Measurements from ENCODE around the gene PGBD5. TPM values are rescaled to one million over a fixed set of nuclear protein-coding genes. Genes with fewer than 3 reads are reported as not detected.

The PGBD5 gene
- total and polyA plus RNA-seq, 2 experiments from 2014 or later, result 0.82 to 2.4 TPM

DNA sequence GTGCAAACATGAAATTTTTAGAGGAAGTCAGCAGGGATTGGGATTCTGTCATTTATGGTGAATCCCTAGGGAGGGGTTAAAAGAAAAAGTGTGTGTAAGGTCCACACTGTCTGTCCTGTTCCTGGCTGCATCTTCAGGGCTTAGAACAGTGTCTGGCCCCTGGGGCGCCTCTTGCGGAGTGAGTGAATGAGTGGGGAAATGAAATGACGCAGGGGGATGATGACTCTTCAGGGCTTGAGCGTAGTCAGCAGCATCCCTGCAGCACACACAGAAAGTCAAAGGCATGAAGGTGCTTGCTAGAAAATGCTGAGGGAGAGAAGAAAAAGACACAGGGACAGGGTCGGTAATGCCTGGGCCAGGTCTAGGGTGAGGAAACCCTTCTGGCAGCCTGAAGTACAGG, 57.8 kb downstream of the PGBD5 start:
- Histone ChIP-seq H3K4me3 (no peak overlapping the region), H3K4me2 (no peak overlapping the region), H3K36me3 (replicated peaks; ENCODE audit: insufficient read depth, low read depth) (no peaks in the 10 kb centered on the region), H3K27ac (no peak overlapping the region), H3K9me3 (ENCODE audit: low read depth) (no peaks in the 10 kb centered on the region), H3K4me1 (ENCODE audit: insufficient read depth) (no peaks in the 10 kb centered on the region), H3K27me3 (no peaks in the 10 kb centered on the region), H3K9me2 (replicated peaks; ENCODE audit: insufficient read depth) (no peaks in the 10 kb centered on the region), H4K20me1 (ENCODE audit: insufficient read depth, poor library complexity, severe bottlenecking) (no peaks in the 10 kb centered on the region), H2AFZ (no peak overlapping the region), H3K79me2 (no peaks in the 10 kb centered on the region)
- TF ChIP-seq, protein P1, sequence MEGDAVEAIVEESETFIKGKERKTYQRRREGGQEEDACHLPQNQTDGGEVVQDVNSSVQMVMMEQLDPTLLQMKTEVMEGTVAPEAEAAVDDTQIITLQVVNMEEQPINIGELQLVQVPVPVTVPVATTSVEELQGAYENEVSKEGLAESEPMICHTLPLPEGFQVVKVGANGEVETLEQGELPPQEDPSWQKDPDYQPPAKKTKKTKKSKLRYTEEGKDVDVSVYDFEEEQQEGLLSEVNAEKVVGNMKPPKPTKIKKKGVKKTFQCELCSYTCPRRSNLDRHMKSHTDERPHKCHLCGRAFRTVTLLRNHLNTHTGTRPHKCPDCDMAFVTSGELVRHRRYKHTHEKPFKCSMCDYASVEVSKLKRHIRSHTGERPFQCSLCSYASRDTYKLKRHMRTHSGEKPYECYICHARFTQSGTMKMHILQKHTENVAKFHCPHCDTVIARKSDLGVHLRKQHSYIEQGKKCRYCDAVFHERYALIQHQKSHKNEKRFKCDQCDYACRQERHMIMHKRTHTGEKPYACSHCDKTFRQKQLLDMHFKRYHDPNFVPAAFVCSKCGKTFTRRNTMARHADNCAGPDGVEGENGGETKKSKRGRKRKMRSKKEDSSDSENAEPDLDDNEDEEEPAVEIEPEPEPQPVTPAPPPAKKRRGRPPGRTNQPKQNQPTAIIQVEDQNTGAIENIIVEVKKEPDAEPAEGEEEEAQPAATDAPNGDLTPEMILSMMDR (IDR thresholded peaks at IDR 0.05; ENCODE audit: poor library complexity), result no peak
- WGBS (ENCODE audit: low lambda C conversion rate, missing lambda C conversion rate), result 94% methylated on average over 5 of the region's 5 CpGs
- no peak for DNase-seq (ENCODE audit: low spot score)

DNA sequence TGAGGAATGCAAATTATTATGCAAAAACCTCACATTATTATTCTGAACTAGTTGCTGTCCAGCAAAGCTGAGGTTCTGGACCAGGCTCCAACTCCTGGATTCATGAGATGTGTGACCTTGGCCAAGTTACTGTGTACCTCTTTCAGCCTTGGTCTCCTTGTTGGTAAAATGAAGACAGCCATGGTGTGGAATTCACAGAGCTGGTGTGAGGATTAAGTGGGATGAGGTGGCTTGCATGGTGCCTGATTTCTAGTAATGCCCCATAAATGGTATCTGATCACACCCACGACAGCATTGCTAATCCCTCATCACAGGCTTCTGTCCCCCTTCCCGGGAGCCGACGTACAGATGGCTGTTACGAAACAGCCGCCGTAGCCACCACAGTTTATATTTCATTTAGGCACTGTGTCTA, 59.6 kb downstream of the PGBD5 start:
- Histone ChIP-seq H3K4me1 (ENCODE audit: insufficient read depth) (no peaks in the 10 kb centered on the region), H3K79me2 (no peaks in the 10 kb centered on the region), H3K27ac (no peak overlapping the region), H3K27me3 (no peaks in the 10 kb centered on the region), H3K36me3 (replicated peaks; ENCODE audit: insufficient read depth, low read depth) (no peaks in the 10 kb centered on the region), H2AFZ (no peak overlapping the region), H3K4me2 (no peak overlapping the region), H4K20me1 (ENCODE audit: insufficient read depth, poor library complexity, severe bottlenecking) (no peaks in the 10 kb centered on the region), H3K9me3 (ENCODE audit: low read depth) (no peaks in the 10 kb centered on the region), H3K9me2 (replicated peaks; ENCODE audit: insufficient read depth) (no peaks in the 10 kb centered on the region), H3K4me3 (no peak overlapping the region)
- WGBS (ENCODE audit: low lambda C conversion rate, missing lambda C conversion rate), result 78% methylated on average over 7 of the region's 7 CpGs
- DNase-seq (ENCODE audit: low spot score), result no peak
- no peak for TF ChIP-seq EZH2phosphoT487 (IDR thresholded peaks at IDR 0.05; ENCODE audit: low read depth, severe bottlenecking, unreplicated experiment)
- TF ChIP-seq, protein P1 (IDR thresholded peaks at IDR 0.05; ENCODE audit: poor library complexity), result no peak
- no peak for TF ChIP-seq EZH2 (IDR thresholded peaks at IDR 0.05; ENCODE audit: borderline replicate concordance)

DNA sequence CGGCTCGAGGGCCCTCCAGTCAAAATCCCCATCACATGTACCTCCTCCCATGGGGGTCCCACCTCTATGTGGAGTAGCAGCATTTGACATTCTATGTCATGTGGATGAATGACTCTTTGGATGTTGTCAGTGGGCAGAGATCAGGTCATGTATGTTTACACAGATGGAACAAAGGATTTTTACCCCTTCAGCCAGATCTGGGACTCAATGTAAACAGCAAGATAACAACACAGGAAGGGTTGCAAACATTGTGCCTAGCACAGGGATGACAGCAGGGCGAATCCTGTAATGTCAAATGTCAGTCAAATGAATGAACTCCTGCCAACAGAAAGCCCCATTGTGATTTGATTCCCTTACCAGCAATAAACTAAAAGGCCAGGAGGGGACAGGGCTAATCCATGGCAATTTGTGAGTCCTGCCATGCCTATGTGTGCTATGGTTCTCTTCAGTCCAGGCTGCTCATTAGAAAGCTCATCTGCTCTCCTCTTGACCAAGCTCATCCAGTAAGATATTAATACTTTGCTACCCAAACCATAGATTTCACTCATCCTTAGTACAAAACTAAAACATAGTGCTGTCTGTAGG, 60.3 kb downstream of the PGBD5 start:
- Histone ChIP-seq H3K9me3 (ENCODE audit: low read depth) (no peaks in the 10 kb centered on the region), H3K4me2 (no peak overlapping the region), H2AFZ (no peak overlapping the region), H3K4me3 (no peak overlapping the region), H3K36me3 (replicated peaks; ENCODE audit: insufficient read depth, low read depth) (no peaks in the 10 kb centered on the region), H3K79me2 (no peaks in the 10 kb centered on the region), H3K27me3 (no peaks in the 10 kb centered on the region), H3K4me1 (ENCODE audit: insufficient read depth) (no peaks in the 10 kb centered on the region), H3K27ac (no peak overlapping the region), H3K9me2 (replicated peaks; ENCODE audit: insufficient read depth) (no peaks in the 10 kb centered on the region), H4K20me1 (ENCODE audit: insufficient read depth, poor library complexity, severe bottlenecking) (no peaks in the 10 kb centered on the region)
- TF ChIP-seq, protein P1 (IDR thresholded peaks at IDR 0.05; ENCODE audit: poor library complexity), result no peak
- TF ChIP-seq EZH2 (IDR thresholded peaks at IDR 0.05; ENCODE audit: borderline replicate concordance), result no peak
- TF ChIP-seq EZH2phosphoT487 (IDR thresholded peaks at IDR 0.05; ENCODE audit: low read depth, severe bottlenecking, unreplicated experiment), result no peak
- 92% methylated on average over 3 of the region's 3 CpGs for WGBS (ENCODE audit: low lambda C conversion rate, missing lambda C conversion rate)
- no peak for DNase-seq (ENCODE audit: low spot score)

DNA sequence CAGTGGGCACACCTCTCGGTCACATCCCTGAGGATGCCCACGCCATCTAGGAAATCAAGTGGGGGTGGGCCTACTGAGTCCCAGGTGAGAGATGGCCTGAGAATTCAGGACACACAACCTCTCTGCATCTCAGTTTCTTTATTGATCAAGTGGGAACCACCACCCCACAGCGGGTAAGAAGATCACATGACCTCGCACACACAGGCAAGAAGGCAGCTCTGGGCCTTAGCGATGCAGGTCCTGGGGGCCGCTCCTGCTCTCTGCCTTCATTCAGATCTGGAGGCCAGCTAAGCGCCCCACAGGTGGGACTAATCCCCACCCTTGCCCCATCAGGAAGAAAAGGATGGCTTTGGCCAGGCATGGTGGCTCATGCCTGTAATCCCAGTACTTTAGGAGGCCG, 63.2 kb downstream of the PGBD5 start:
- no peaks in the 10 kb centered on the region for H3K4me1 ChIP-seq (ENCODE audit: insufficient read depth)
- no peaks in the 10 kb centered on the region for H4K20me1 ChIP-seq (ENCODE audit: insufficient read depth, poor library complexity, severe bottlenecking)
- no peak overlapping the region for H2AFZ ChIP-seq
- no peaks in the 10 kb centered on the region for H3K27me3 ChIP-seq
- no peaks in the 10 kb centered on the region for H3K79me2 ChIP-seq
- H3K36me3 ChIP-seq (replicated peaks; ENCODE audit: insufficient read depth, low read depth), result no peaks in the 10 kb centered on the region
- no peak overlapping the region for H3K27ac ChIP-seq
- no peak overlapping the region for H3K4me3 ChIP-seq
- 91% methylated on average over 8 of the region's 8 CpGs for WGBS (ENCODE audit: low lambda C conversion rate, missing lambda C conversion rate)
- TF ChIP-seq EZH2 (IDR thresholded peaks at IDR 0.05; ENCODE audit: borderline replicate concordance) (no peak), EZH2phosphoT487 (IDR thresholded peaks at IDR 0.05; ENCODE audit: low read depth, severe bottlenecking, unreplicated experiment) (no peak)
- TF ChIP-seq, protein P1 (IDR thresholded peaks at IDR 0.05; ENCODE audit: poor library complexity), result no peak
- no peaks in the 10 kb centered on the region for H3K9me2 ChIP-seq (replicated peaks; ENCODE audit: insufficient read depth)
- DNase-seq (ENCODE audit: low spot score), result no peak
- H3K9me3 ChIP-seq (ENCODE audit: low read depth), result no peaks in the 10 kb centered on the region
- no peak overlapping the region for H3K4me2 ChIP-seq
